H9 (cell line): ENCODE data around the gene CCNB1IP1. TPM values are rescaled to one million over a fixed set of nuclear protein-coding genes. Genes with fewer than 3 reads are reported as not detected.
"Not testable (repeated sequence)": the region's sequence is repeated elsewhere in the genome, so short reads cannot be mapped to it uniquely, and the experiment has no call there.

Experiments used
- DNase-seq: peaks from one replicate; pipeline ENCODE4 v3.0.0-alpha.2; 2017
- H2AFZ ChIP-seq: one replicate; pipeline ENCODE4 v1.6.1; 2013; ENCODE audit warnings: mild to moderate bottlenecking, low read length, control low read depth, moderate library complexity
- H2AK5ac ChIP-seq: 2 replicates; pipeline ENCODE4 v1.6.1; 2013; ENCODE audit warnings: low read length, control low read depth, mixed read lengths; ENCODE audit not compliant: insufficient read length
- H2BK120ac ChIP-seq: one replicate; pipeline ENCODE4 v1.6.1; 2013; ENCODE audit warnings: low read depth, mild to moderate bottlenecking, low read length, control low read depth, inconsistent platforms; ENCODE audit not compliant: poor library complexity, severe bottlenecking
- H2BK12ac ChIP-seq: 2 replicates; pipeline ENCODE4 v1.6.1; 2013; ENCODE audit warnings: low read length, control low read depth, mixed read lengths, low read depth; ENCODE audit not compliant: insufficient read length
- H2BK15ac ChIP-seq: 2 replicates; pipeline ENCODE4 v1.6.1; 2013; ENCODE audit warnings: low read depth, low read length, control low read depth
- H2BK20ac ChIP-seq: one replicate; pipeline ENCODE4 v1.6.1; 2013; ENCODE audit warnings: low read depth, mild to moderate bottlenecking, low read length, control low read depth, inconsistent platforms; ENCODE audit not compliant: poor library complexity, severe bottlenecking
- H2BK5ac ChIP-seq: 2 replicates; pipeline ENCODE4 v1.6.1; 2013; ENCODE audit warnings: low read length, control low read depth, mixed read lengths; ENCODE audit not compliant: insufficient read length
- H3K14ac ChIP-seq: 2 replicates; pipeline ENCODE4 v1.6.1; 2013; ENCODE audit warnings: low read length, control low read depth; ENCODE audit not compliant: insufficient read depth
- H3K18ac ChIP-seq: 2 replicates; pipeline ENCODE4 v1.6.1; 2013; ENCODE audit warnings: low read depth, mild to moderate bottlenecking, mixed read lengths, low read length, control low read depth; ENCODE audit not compliant: insufficient read length
- H3K23ac ChIP-seq: 2 replicates; pipeline ENCODE4 v1.6.1; 2013; ENCODE audit warnings: low read length, control low read depth, mixed read lengths, low read depth; ENCODE audit not compliant: insufficient read length
- H3K23me2 ChIP-seq: 2 replicates; pipeline ENCODE4 v1.6.1; 2013; ENCODE audit warnings: low read depth, mild to moderate bottlenecking, mixed read lengths, low read length, control low read depth; ENCODE audit not compliant: insufficient read length, poor library complexity, severe bottlenecking
- H3K27ac ChIP-seq: 2 replicates; pipeline ENCODE4 v1.5.1; 2013; ENCODE audit warnings: low read length, control low read depth, mixed read lengths, low read depth; ENCODE audit not compliant: insufficient read length
- H3K27me3 ChIP-seq: 2 replicates; pipeline ENCODE4 v1.6.1; 2013; ENCODE audit warnings: low read length, control low read depth, inconsistent platforms; ENCODE audit not compliant: insufficient read depth
- H3K4ac ChIP-seq: 2 replicates; pipeline ENCODE4 v1.6.1; 2013; ENCODE audit warnings: low read depth, mild to moderate bottlenecking, control low read depth, inconsistent platforms, low read length, moderate library complexity
- H3K4me1 ChIP-seq: 2 replicates; pipeline ENCODE4 v1.6.1; 2013; ENCODE audit warnings: low read length, control low read depth, inconsistent platforms; ENCODE audit not compliant: insufficient read depth
- H3K4me2 ChIP-seq: 2 replicates; pipeline ENCODE4 v1.6.1; 2013; ENCODE audit warnings: low read length, control low read depth, mixed read lengths; ENCODE audit not compliant: insufficient read length, insufficient read depth
- H3K56ac ChIP-seq: 2 replicates; pipeline ENCODE4 v1.6.1; 2013; ENCODE audit warnings: low read depth, mild to moderate bottlenecking, mixed read lengths, low read length, control low read depth; ENCODE audit not compliant: insufficient read length
- H3K79me1 ChIP-seq: 2 replicates; pipeline ENCODE4 v1.6.1; 2013; ENCODE audit warnings: low read depth, mild to moderate bottlenecking, moderate library complexity, low read length, control low read depth, inconsistent platforms; ENCODE audit not compliant: insufficient read depth, poor library complexity, severe bottlenecking
- H3K79me2 ChIP-seq: 2 replicates; pipeline ENCODE4 v1.6.1; 2013; ENCODE audit warnings: low read length, control low read depth, inconsistent platforms; ENCODE audit not compliant: insufficient read depth
- H3K9ac ChIP-seq: 2 replicates; pipeline ENCODE4 v1.6.1; 2013; ENCODE audit warnings: low read length, control low read depth, mixed read lengths; ENCODE audit not compliant: insufficient read length; ENCODE audit errors: extremely low read depth
- H3K9me3 ChIP-seq: one replicate; pipeline ENCODE4 v1.6.1; 2013; ENCODE audit warnings: low read depth, low read length, inconsistent platforms; ENCODE audit not compliant: control insufficient read depth
- H3T11ph ChIP-seq: one replicate; pipeline ENCODE4 v1.6.1; 2013; ENCODE audit warnings: mild to moderate bottlenecking, low read length, control low read depth, inconsistent platforms
- H4K20me1 ChIP-seq: one replicate; pipeline ENCODE4 v1.6.1; 2013; ENCODE audit not compliant: control insufficient read depth, insufficient read length, insufficient read depth
- H4K5ac ChIP-seq: 2 replicates; pipeline ENCODE4 v1.6.1; 2013; ENCODE audit warnings: low read depth, mild to moderate bottlenecking, mixed read lengths, low read length, control low read depth; ENCODE audit not compliant: insufficient read length
- H4K8ac ChIP-seq: replicated peaks from 2 replicates; pipeline ENCODE4 v1.6.1; 2013; ENCODE audit warnings: low read length, control low read depth, mixed read lengths, low read depth; ENCODE audit not compliant: insufficient read length
- H4K91ac ChIP-seq: 2 replicates; pipeline ENCODE4 v1.6.1; 2013; ENCODE audit warnings: low read depth, mild to moderate bottlenecking, moderate library complexity, mixed read lengths, low read length, control low read depth; ENCODE audit not compliant: insufficient read length
- H3K27ac Mint-ChIP-seq, 3 experiments: 2 replicates in 2 of 3; 3 replicates in 1 of 3; pipeline ENCODE4 v1.8.0; 2020 to 2021; ENCODE audit warnings: mixed read lengths in 3 of 3, mild to moderate bottlenecking in 1 of 3, moderate library complexity in 1 of 3
- H3K27me3 Mint-ChIP-seq: 2 replicates; pipeline ENCODE4 v1.8.0; 2021; ENCODE audit warnings: low read depth, mild to moderate bottlenecking, moderate library complexity, mixed read lengths
- H3K36me3 Mint-ChIP-seq, 3 experiments: 2 replicates in 2 of 3; 3 replicates in 1 of 3; pipeline ENCODE4 v1.8.0; 2020 to 2021; ENCODE audit warnings: low read depth in 3 of 3, mixed read lengths in 3 of 3; ENCODE audit not compliant: insufficient read depth in 1 of 3
- H3K4me1 Mint-ChIP-seq, 2 experiments: 2 replicates each; pipeline ENCODE4 v1.8.0; 2020; ENCODE audit warnings: mixed read lengths in 2 of 2
- H3K4me3 Mint-ChIP-seq, 2 experiments: 2 replicates in 1 of 2; 3 replicates in 1 of 2; pipeline ENCODE4 v1.8.0; 2020 to 2021; ENCODE audit warnings: mild to moderate bottlenecking in 2 of 2, mixed read lengths in 2 of 2, moderate library complexity in 1 of 2
- H3K9me3 Mint-ChIP-seq, 2 experiments: 2 replicates in 1 of 2; 3 replicates in 1 of 2; pipeline ENCODE4 v1.8.0; 2020; ENCODE audit warnings: mild to moderate bottlenecking in 2 of 2, mixed read lengths in 2 of 2, moderate library complexity in 1 of 2
- CTCF ChIP-seq: fragments of 200-600 bp; sonication (generic); conservative IDR thresholded peaks from 3 replicates; pipeline ENCODE4 v1.8.0; 2021; ENCODE audit warnings: antibody characterized with exemption, mild to moderate bottlenecking
- WGBS: extraction: QIAGEN DNeasy Blood & Tissue Kit; methylation state at CpG from one replicate; pipeline ENCODE4 v1.1.7; 2013; ENCODE audit warnings: missing lambda C conversion rate, low lambda C conversion rate, mixed read lengths; ENCODE audit not compliant: insufficient read length; ENCODE audit errors: extremely low coverage; 5-methylcytosine and 5-hydroxymethylcytosine counted together
- total RNA-seq: library from RNA; stranded (reverse); gene quantifications from 2 replicates; pipeline ENCODE4 v1.2.1, GENCODE V29; 2021

Gene CCNB1IP1
- total RNA-seq, 1 experiment from 2014 or later = 165 TPM

GRCh38 chr14:20365928-20366327, 32.8 kb upstream of the CCNB1IP1 start:
- Histone ChIP-seq H2BK20ac (no peak overlapping the region), H3K4ac (no peak overlapping the region), H3K4me1 (no peaks in the 10 kb centered on the region), H3K27ac (no peak overlapping the region), H3T11ph (no peak overlapping the region), H2AK5ac (no peak overlapping the region), H2BK15ac (no peak overlapping the region), H3K79me1 (no peaks in the 10 kb centered on the region), H4K8ac (no peak overlapping the region), H3K18ac (no peak overlapping the region), H2BK12ac (no peak overlapping the region), H3K23ac (no peak overlapping the region), H3K14ac (no peak overlapping the region), H3K9ac (no peak overlapping the region), H3K4me2 (no peak overlapping the region), H4K5ac (no peak overlapping the region), H3K56ac (no peak overlapping the region), H2BK5ac (no peak overlapping the region), H3K23me2 (no peaks in the 10 kb centered on the region), H3K9me3 (no peaks in the 10 kb centered on the region), H2BK120ac (no peak overlapping the region), H4K91ac (no peak overlapping the region), H3K79me2 (no peaks in the 10 kb centered on the region; the same call in 1 of the 2 replicates), H2AFZ (no peak overlapping the region), H4K20me1 (no peaks in the 10 kb centered on the region), H3K27me3 (no peaks in the 10 kb centered on the region)
- no peak overlapping the region for H3K27ac Mint-ChIP-seq
- no peak overlapping the region for H3K4me3 Mint-ChIP-seq
- TF ChIP-seq CTCF = no peak
- no peaks in the 10 kb centered on the region for H3K9me3 Mint-ChIP-seq
- peaks cover 19 to 37% (median 25%) of the 10 kb centered on the region in 3 experiments; a peak in 6 of 7 replicates for H3K36me3 Mint-ChIP-seq
- no peaks in the 10 kb centered on the region for H3K4me1 Mint-ChIP-seq
- DNase-seq = no peak
- H3K27me3 Mint-ChIP-seq = no peaks in the 10 kb centered on the region

- H3K23me2 ChIP-seq, H3T11ph ChIP-seq, H3K9me3 ChIP-seq, H2BK120ac ChIP-seq, H3K4ac ChIP-seq, H4K20me1 ChIP-seq, H3K18ac ChIP-seq, H3K23ac ChIP-seq, H2BK12ac ChIP-seq, H3K79me2 ChIP-seq, H3K9me3 Mint-ChIP-seq, H3K4me3 Mint-ChIP-seq, H3K79me1 ChIP-seq, H2BK20ac ChIP-seq, H3K9ac ChIP-seq, H3K27me3 ChIP-seq, H4K91ac ChIP-seq, H3K27ac ChIP-seq, H3K14ac ChIP-seq, DNase-seq, H4K8ac ChIP-seq, H3K4me2 ChIP-seq, H3K4me1 Mint-ChIP-seq, H2BK5ac ChIP-seq, H2AK5ac ChIP-seq, H2AFZ ChIP-seq, H2BK15ac ChIP-seq, H3K27me3 Mint-ChIP-seq, H3K27ac Mint-ChIP-seq, H3K4me1 ChIP-seq, H4K5ac ChIP-seq, H3K56ac ChIP-seq: not testable (repeated sequence)
- peaks cover 44 to 61% (median 59%) of the 10 kb centered on the region in 3 experiments for H3K36me3 Mint-ChIP-seq
- WGBS = no CpG with 5 or more reads among the region's 3 CpGs
These were observed 25.4 kb upstream of the CCNB1IP1 start for GRCh38 chr14:20358474-20358873.
